RPMI7951 (cell line): Measurements from ENCODE around the gene PDE2A. TPM values are rescaled to one million over a fixed set of nuclear protein-coding genes. Genes with fewer than 3 reads are reported as not detected.
A peak's percentile ranks its signal among the peaks of the same experiment; 100 is the strongest.

Experiments
- DNase-seq: peaks from one replicate; pipeline ENCODE4 v3.0.0-alpha.2; 2012; ENCODE audit warnings: low read depth
- total RNA-seq: library from RNA; depleted of rRNA; stranded (reverse); fragments of >200 nt; shearing (Covaris generic); gene quantifications from 2 replicates; pipeline ENCODE4 v1.2.3, GENCODE V29; 2014

The PDE2A gene
- total RNA-seq, 1 experiment from 2014 or later, result 0.12 TPM

GRCh38 chr11:72704783-72705265 is 30.6 kb upstream of the PDE2A start:
- no peak for DNase-seq

- DNase-seq, result no peak
These were observed 30.0 kb upstream of the PDE2A start for GRCh38 chr11:72704028-72704782.

GRCh38 chr11:72703267-72704008 is 29.2 kb upstream of the PDE2A start:
- DNase-seq, result no peak

- DNase-seq, result no peak
These were observed 28.5 kb upstream of the PDE2A start for GRCh38 chr11:72702577-72703241.

GRCh38 chr11:72702096-72702495 is 27.9 kb upstream of the PDE2A start:
- no peak for DNase-seq

- no peak for DNase-seq
These were observed 27.2 kb upstream of the PDE2A start for GRCh38 chr11:72701466-72701865.

- DNase-seq, result peak; percentile 33
These were observed 25.9 kb upstream of the PDE2A start for GRCh38 chr11:72700146-72700545.

GRCh38 chr11:72697814-72698213 is 23.6 kb upstream of the PDE2A start:
- no peak for DNase-seq

GRCh38 chr11:72696866-72697700 is 22.9 kb upstream of the PDE2A start:
- DNase-seq, result no peak

GRCh38 chr11:72695354-72695753 is 21.1 kb upstream of the PDE2A start:
- DNase-seq, result no peak

GRCh38 chr11:72693271-72693968 is 19.2 kb upstream of the PDE2A start:
- DNase-seq, result no peak

- no peak for DNase-seq
These were observed 18.4 kb upstream of the PDE2A start for GRCh38 chr11:72692498-72693237.

GRCh38 chr11:72690166-72690565 is 15.9 kb upstream of the PDE2A start:
- DNase-seq, result no peak

- no peak for DNase-seq
These were observed 14.7 kb upstream of the PDE2A start for GRCh38 chr11:72688929-72689328.

GRCh38 chr11:72688486-72688885 is 14.3 kb upstream of the PDE2A start:
- no peak for DNase-seq

GRCh38 chr11:72687326-72687725 is 13.1 kb upstream of the PDE2A start:
- no peak for DNase-seq

- no peak for DNase-seq
These were observed 12.5 kb upstream of the PDE2A start for GRCh38 chr11:72686639-72687220.

GRCh38 chr11:72685560-72686480 is 11.6 kb upstream of the PDE2A start:
- no peak for DNase-seq
